Non-pigmented ciliary epithelial cell (primary cell): ENCODE measurements around the gene ZNF275.
A peak's percentile ranks its signal among the peaks of the same experiment; 100 is the strongest.
"Not testable (repeated sequence)": the region's sequence is repeated elsewhere in the genome, so short reads cannot be mapped to it uniquely, and the experiment has no call there.

Experiments
- DNase-seq: peaks from one replicate; pipeline ENCODE4 v3.0.0-alpha.2; 2010; ENCODE audit warnings: low read depth

Gene ZNF275

DNA sequence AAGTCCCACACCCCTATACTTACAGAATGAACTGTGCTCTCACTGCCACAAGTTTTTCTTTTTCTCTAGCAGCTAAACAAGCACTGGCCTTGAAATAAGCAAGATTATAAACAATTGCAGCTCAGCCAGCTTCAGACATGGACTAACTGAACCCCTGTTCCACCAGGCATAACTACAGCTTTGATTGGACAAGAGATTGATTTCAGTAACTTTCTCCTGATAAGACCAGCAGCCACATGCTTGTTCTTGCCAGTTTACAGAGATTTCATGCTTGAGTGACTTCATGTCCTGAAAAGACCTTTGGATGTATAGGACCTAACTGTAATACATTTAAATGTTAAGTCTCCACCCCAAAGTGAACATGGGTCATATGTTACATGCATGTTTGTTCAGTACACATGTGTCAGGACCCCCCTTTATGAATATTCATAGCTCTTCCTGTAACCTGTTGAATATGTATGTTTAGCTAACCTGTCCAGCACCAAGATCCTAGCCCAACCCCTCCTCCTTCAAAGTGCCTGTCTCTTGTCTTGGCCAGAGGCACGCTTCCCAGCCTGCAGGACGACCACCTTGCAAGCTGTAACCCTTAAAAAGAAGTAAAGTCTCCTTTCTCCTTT is 27.9 kb downstream of the ZNF275 start:
- DNase-seq = no peak

DNA sequence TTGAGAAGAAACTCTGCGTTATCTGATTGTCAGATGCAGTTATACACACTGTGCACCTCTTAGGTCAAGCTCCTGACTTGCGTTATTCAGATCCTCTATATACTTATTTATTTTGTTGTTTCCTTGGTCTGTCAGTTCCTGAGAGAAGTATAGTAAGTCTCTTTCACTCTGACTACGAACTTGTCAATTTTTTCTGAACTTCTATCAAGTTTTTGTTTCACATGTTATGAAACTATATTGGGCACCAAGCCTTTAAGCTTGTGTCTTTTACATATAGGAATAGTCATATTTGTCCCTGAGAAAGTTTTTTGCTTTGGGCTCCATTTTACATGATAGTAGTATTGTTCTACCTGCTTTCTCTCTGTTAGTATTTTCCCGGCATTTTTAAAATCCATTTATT is 31.7 kb downstream of the ZNF275 start:
- no peak for DNase-seq

DNA sequence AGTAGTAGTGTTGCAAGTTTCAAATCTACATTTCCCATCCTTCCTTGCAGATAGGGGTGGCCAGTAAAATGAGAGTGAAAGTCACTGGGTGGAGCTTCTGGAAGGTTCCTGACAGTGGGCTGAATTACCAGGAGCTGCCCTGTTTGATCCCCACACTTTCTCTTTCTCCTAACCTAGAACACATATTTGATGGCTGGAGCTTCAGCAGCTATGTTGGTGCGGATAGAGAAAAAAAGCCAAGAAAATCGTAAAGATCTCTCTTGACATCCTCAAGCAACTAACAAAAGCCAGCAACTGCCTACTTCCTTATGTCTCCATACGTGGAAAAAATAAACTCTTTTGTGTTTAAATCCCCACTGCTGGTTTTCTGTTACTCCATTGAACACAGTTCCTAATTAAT is 32.2 kb downstream of the ZNF275 start:
- no peak for DNase-seq

DNA sequence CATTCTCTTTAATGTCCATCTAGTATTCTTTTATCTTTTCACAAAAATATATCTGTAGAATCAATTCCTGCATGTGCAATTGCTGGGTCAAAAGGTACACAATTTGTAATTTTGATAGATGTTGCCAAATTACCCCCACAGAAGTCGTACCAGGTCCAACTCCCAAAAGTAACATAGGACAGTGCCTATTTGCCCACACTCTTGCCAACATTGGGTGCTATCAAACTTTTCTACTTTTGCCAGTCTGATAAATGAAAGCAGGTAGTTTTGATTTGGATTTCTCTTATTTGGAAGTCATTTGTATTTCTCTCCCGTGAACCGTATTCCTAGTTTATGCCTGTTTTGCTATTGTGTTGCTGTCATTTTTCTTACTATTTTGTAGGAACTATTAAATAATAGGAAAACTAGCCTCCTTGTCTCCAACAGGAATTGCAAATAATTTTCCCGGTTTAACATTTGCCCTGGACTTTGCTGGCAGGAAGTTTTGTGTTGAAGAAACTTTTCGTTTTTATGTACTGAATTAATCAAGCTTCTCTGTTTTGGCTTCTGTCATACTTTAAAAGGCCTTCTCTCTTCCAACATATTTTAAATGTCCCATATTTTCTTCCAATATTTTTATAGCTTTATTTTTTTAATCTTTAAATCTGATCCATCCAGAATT is 33.1 kb downstream of the ZNF275 start:
- no peak for DNase-seq

DNA sequence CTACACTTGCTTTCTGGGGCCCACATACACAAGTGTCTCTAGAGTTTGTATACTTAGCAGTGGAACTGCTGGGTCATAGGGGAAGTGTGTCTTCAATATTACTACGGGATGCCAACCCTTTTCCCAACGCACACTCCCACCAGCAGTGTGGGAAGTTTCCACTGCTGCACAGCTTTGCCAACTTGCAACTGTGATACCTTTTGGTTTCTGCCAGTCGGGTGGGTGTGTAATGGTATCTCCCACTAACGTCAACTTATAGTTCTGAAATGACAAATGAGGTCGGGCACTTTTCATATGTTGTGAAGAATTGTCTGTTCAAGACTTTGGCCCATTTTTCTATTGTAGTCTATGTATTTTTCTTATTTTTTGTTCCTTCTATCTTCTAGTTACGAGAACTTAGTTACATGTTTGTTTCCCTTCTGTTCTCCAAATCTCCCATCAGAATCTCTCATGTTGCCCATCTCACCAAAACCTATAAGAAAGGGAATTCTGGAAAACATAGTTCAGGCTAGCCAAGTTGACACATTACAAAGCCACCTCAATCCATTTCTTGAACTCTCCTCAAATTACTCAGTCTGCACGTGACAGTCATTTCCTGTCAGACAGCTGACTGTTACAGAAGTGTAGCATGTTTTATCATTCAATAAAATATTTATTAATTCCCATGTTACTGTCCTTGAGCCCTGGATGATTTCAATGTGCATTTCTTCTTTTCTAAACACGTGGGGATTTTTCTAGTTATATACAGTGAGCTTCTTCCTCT is 36.5 kb downstream of the ZNF275 start:
- no peak for DNase-seq

DNA sequence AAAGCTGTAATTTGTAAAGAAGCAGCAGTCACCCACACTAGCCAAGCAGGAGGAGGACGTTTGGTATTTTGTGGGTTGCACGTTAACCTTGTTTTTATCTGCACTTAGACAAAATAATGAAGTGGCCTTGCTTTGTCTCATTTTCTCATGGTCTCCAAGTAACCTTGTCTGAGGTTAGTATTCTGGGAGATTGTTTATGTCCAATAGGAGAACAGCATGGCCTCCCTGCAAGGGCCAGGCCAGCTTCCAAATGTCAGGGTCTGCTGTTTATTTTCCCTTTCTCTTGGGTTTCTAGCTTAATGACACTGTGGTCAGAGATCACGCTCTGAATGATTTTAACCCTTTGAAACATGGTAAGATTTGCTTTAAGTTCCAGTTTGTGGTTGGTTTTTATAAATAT is 37.3 kb downstream of the ZNF275 start:
- no peak for DNase-seq

DNA sequence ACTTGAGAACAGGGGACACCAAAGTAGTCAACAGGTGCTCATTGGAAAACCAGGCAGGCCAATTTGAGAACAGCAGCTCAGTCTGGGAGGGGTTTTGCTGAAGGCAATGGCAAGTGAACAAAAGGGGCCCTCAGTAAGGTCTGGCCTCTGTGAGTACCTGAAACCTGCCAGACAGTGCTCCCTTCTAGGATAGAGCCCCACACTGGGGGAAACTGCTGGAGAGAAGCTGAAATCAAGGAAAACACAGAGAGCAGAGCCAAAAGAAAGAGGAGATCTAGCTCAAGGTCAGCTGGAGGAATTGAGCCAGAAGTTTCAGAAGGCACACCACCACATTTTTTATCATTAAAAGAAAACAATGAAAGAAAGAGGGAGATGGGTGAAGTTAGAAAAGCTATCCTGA is 39.0 kb downstream of the ZNF275 start:
- DNase-seq = no peak

DNA sequence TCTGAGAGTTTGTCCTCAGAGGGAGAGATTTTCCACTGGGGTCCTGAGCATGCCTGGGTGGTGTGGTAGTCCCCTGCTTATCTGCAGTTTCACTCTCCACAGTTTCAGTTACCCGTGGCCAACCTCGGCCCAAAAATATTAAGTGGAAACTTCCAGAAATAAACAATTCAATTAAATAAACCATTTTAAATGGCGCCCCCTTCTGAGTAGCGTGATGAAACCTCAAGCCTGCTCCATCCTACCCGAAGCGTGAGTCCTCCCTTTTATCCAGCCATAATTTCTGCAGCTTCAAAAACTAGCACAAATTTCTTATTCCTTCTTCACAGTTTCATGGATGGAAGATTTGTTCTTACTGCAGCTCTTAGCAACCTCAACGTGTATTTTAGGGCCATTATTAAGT is 40.5 kb downstream of the ZNF275 start:
- DNase-seq = no peak

DNA sequence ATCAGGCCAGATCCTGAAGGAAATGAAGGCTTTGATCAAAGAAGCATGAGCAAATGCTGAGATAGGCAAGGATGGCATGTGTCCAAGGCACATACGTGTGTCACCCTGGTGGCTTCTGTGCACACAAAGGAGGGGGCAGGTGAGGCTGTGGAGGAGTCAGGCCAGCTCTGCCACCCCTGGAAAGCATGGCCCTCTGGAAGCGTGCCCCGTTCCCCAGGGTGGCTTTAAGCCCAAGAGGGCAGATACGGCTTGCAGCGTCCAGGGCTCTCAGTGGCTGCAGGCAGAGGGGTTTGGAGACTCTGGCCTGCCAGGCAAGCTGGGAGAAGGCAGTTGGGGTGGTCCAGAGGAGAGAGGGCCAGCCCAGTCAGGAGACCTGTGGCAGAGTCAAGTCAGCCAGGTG is 41.6 kb downstream of the ZNF275 start:
- DNase-seq = no peak

DNA sequence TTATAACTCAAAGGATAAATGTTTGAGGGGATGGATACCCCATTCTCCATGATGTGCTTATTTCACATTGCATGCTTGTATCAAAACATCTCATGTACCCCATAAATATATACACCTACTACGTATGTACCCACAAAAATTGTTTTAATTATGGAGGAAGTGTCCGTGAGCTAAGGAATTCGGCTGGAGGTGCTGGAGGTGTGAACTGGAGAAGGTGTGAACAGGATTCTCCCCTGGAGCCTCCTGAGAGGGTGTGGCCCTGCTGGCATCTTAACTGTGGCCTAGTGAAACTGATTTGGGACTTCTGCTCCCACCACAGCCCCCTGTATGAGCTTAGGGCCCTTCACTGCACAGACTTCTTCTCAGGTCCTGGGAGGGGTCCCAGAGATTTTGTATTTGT is 43.8 kb downstream of the ZNF275 start:
- no peak for DNase-seq

DNA sequence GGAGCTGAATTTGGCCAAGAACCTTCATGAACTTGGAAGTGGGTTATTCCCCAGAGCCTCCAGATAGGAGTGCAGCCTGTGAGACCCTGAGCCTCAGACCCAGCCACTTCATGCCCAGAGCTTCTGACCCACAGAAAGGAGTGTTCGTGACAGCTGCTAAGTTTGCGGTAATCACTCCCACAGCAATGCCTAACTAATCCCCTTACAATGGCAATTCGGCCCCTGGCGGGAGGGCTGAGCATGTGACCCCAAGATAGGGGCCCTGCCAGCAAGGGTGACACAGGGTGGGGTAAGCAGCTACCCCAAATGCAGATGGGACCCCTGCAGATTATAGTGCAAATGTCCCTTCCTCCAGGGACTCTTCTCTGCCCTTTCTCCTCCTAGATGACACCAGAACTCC is 44.7 kb downstream of the ZNF275 start:
- no peak for DNase-seq

DNA sequence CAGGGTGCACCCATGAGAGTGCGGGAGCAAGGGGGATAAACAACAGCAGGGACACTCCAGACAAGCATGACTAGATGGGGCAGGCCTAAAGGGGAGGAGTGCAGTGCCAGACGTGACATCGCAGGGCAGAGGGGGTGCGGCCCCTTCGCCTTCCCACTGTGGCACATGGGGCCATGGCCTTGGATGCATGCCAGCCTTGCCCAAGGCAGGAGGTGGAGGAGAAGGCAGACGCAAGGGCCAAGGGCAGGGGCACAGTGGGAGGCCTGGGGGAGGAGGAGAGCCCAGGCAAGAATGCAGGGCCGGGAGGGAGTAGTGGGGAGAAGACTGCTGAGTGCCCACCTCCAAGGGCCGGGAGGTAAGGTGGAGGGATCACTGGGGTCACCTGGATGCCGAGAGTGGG is 45.6 kb downstream of the ZNF275 start:
- no peak for DNase-seq

DNA sequence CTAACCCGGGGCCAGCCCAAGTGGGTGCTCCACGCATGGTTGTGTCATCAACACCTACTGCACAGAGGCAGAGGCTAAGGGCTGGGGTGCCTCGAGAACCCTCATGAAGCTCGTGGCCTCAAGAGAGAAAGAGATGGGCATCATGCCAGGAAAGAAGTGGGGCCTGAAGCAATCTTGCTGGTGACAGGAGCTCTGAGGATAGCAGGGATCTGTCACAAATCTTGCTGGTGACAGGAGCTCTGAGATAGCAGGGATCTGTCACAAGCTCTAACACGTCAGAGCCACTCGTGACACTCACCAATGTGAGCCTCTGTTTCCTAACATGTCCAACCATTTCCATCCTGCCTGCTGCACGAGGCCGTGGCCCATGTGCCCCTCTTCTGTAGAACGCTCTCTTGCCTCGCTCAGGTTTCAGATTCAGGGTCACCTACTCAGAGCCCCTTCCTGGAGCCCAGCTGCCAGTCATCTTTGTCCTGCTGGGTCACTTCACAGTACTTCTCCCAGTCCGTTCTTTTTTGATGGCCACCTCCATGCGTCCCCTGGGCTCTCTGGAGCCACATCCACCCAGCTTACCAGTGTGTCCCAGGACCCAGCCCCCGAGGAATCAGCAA is 46.1 kb downstream of the ZNF275 start:
- no peak for DNase-seq

DNA sequence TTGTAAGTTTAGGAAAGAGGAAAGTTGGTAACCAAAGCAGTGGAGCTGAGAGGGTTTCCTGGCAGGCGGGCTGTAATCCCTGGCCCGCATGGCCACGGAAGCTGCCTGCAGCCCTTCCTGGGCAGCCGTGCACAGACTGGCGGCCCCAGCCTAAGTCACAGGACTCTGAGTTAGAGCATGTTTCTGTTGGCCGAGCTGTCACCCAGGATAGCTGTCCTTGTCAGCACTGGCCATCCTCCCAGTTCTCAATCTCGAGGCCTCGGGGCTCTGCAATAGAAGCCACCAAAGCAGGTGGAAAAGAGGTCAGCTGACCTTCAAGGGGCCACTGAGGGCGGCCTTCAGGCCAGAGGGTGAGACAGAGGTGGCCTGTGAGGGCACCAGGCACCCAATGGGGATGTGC is 46.7 kb downstream of the ZNF275 start:
- no peak for DNase-seq

DNA sequence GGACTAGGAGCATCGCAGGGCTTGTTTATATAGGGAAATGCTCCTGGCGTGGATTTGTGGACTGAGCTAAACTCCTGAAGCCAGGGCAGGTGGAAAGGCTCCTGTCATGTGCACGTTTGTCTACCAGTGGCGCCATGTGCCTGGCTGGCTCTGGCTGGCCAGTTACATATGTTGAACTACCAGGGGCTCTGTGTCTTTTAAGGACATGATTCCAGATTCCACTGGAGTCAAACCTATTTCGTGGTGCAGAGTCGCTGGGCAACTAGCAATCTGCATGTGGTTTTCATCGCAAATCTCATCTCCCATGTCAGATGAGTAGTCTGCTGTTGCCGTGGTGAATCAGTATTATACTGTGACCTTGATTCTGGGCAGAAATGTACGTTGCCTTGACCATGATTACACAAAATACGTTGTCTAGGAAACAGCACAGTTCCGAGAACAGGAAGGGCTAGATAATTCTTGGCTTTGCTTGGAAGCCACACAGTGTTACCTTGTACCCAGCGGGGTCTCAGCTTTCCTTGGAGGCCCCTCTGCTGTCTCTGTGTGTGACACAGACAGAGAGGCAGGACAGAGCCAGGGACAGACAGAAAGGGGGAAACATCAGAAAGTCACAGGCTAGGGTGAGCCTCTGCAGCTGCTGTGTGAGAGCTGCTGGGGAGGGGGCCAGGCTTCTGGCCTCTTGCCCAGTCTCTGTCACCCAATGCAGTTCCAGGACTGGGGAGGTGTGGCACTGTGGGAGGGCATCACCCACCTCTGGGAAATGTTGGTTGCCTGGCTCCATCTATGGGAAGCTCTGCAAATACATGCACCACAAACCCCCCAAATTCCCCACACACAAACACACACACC is 48.0 kb downstream of the ZNF275 start:
- peak; percentile 58 for DNase-seq

DNA sequence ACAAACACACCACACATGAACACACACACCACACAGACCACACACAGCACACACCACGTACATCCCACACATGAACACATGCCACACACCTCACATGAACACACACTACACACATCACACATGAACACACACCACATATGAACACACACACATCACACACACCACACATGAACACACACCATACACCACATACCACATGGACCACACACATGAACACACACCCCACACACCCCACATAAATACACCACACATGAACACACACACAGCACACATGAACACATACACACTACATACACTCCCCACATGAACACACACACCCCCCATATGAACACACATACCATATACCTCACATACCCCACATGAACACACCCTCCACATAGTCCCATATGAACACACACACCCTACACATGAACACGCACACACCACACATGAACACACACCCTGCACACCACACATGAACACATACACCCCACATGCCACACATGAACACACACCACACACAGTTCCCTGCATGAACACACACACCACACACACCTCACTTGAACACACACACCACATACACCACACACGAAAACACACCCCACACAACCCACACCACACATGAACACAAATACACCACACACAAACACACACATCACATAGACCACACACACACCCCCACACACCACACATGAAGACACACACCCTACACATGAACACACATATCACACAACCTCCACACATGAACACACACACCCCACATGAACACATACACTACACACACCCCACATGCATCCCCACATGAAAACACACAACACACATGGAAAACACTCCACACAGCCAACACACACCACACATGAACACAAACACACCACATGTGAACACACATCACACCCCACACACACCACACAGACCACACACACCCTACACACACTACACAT is 48.9 kb downstream of the ZNF275 start:
- DNase-seq = no peak

DNA sequence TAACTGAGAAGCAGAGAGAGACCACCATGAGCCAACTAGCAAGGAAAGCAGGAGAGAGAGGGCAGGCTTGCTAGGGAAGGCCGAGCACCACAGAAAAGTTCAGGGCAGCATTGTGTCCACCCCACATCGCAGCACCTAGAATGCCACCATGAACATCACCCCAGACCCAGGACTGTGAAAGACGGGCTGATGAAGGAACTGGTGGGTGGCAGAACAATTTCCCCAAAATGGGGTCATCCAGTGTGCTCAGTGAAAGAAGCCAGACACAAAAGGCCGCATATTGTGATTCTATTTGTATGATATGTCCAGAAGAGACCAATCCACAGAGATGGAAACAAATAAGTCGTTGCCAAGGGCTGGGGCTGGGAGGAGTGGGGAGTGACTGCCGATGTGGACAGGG is 50.4 kb downstream of the ZNF275 start:
- DNase-seq = no peak

DNA sequence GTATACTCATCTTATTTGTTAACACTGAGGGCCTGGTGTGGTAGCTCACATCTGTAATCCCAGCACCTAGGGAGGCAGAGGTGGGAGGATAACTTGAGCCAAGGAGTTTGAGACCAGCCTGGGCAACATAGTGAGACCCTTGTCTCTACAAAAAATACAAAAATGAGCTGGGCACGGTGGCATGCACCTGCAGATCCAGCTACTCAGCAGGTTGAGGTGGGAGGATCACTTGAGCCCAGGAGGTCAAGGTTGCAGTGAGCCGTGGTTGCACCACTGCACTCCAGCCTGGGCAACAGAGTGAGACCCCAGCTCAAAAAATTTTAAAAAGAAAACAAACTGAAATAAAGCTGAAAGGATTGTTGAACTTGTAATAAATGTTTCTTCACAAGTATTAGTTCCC is 51.0 kb downstream of the ZNF275 start:
- DNase-seq = not testable (repeated sequence)

DNA sequence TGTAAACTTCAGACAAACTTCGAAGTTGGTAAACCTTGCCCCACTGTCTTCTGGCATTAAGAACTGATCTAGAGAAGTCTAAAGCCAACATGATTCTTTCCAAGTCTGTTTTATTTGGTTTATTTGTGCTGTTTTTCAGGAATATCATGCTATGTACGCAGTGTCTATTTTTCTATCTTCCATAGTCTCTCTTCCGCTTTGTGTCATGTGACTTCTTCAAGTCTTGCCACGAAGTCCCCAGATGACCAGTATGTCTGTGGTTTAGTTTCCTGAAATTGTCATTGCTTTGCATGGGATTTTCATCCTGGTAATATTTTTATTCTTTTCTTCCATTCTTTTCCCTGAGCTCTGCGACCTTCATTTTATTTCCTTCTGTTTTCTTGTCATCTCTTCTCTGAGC is 52.1 kb downstream of the ZNF275 start:
- no peak for DNase-seq

DNA sequence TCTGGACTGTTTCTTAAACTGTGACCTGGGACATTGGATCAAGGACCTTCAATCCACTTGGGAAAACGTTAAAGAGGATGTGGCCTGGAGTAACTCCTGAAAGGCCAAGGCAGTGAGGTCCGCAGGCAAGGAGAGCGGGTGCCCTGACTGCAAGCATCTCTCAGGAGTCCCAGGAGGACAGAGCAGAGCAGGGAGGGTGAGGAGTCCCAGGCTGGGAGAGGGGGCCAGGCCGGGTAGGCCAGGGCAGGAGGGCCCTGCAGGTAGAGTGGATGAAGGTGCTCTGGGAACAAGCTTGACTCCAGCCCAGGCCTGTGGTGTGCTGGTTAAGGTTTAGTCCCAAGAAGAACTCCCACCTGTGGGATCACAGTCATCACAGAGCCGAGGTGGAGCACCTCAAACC is 53.4 kb downstream of the ZNF275 start:
- DNase-seq = no peak
